Activated CD8-positive, alpha-beta T cell treated with anti-CD3 and anti-CD28 coated beads for 36 hours (primary cell): Measurements from ENCODE around the gene RPUSD3. TPM values are rescaled to one million over a fixed set of nuclear protein-coding genes. Genes with fewer than 3 reads are reported as not detected.
"Not testable (repeated sequence)": the region's sequence is repeated elsewhere in the genome, so short reads cannot be mapped to it uniquely, and the experiment has no call there.

Experiments used
- ATAC-seq: fragments of 200-7000 bp; cut with Tn5 transposase; one replicate; pipeline ENCODE4 v1.10.0; 2021; ENCODE audit warnings: mild to moderate bottlenecking, moderate library complexity
- CTCF ChIA-PET: fragments of 350-600 bp; sonication (Branson Sonifier 250); formaldehyde crosslinking; loops from one replicate; lab custom pipeline; 2021; ENCODE audit warnings: antibody characterized with exemption; lab: Charles Lee
- POLR2A ChIA-PET: fragments of 350-600 bp; sonication (Branson Sonifier 250); formaldehyde crosslinking; loops from one replicate; lab custom pipeline; 2021; ENCODE audit warnings: antibody characterized with exemption; lab: Charles Lee
- DNase-seq: peaks from one replicate; pipeline ENCODE4 v3.0.0-alpha.2; 2020
- H3K27ac Mint-ChIP-seq: one replicate; pipeline ENCODE4 v1.8.0; 2021; ENCODE audit warnings: mild to moderate bottlenecking, mixed read lengths
- H3K27me3 Mint-ChIP-seq: one replicate; pipeline ENCODE4 v1.8.0; 2021; ENCODE audit warnings: mixed read lengths
- H3K36me3 Mint-ChIP-seq: one replicate; pipeline ENCODE4 v1.8.0; 2021; ENCODE audit warnings: low read depth, mixed read lengths
- H3K4me1 Mint-ChIP-seq: one replicate; pipeline ENCODE4 v1.8.0; 2021; ENCODE audit warnings: low read depth, mixed read lengths
- H3K4me3 Mint-ChIP-seq: one replicate; pipeline ENCODE4 v1.8.0; 2021; ENCODE audit warnings: mild to moderate bottlenecking, moderate library complexity, mixed read lengths
- H3K9me3 Mint-ChIP-seq: one replicate; pipeline ENCODE4 v1.8.0; 2021; ENCODE audit warnings: mixed read lengths
- CTCF ChIP-seq: fragments of 200-600 bp; IDR thresholded peaks from one replicate; pipeline ENCODE4 v1.8.0; 2022; ENCODE audit warnings: antibody characterized with exemption, mild to moderate bottlenecking
- intact Hi-C: fragments of 100-400 bp; cut with micrococcal nuclease; formaldehyde crosslinking; loops from one replicate; pipeline ENCODE4 v1.10.0; 2022
- total RNA-seq, 2 experiments: library from RNA; stranded (reverse); gene quantifications; one replicate each; pipeline ENCODE4 v1.2.3, GENCODE V29; 2021

The RPUSD3 gene
- total RNA-seq, 2 experiments from 2014 or later = 78.8 to 83.5 TPM

- POLR2A ChIA-PET = no interaction called here
- Mint-ChIP-seq H3K36me3 (no peaks in the 10 kb centered on the region), H3K27ac (no peak overlapping the region), H3K4me1 (no peaks in the 10 kb centered on the region), H3K27me3 (no peaks in the 10 kb centered on the region), H3K4me3 (no peak overlapping the region), H3K9me3 (no peaks in the 10 kb centered on the region)
- TF ChIP-seq CTCF = no peak
- ATAC-seq = no peak
- no peak for DNase-seq
- intact Hi-C loops = no loop called here
- CTCF ChIA-PET = no interaction called here
These were observed 37.6 kb upstream of the RPUSD3 start for GRCh38 chr3:9881441-9881840.

- ChIA-PET POLR2A (interaction anchor here (0.8 to 1.5 kb wide), 2 partner anchors 11 to 13 kb away, joined by 3 to 4 read pairs; no protein-coding TSS in a partner anchor), CTCF (interaction anchor here (0.8 kb wide), 1 partner anchor 11 kb away, joined by 3 read pairs; no protein-coding TSS in a partner anchor)
- Mint-ChIP-seq H3K27me3 (no peaks in the 10 kb centered on the region), H3K4me3 (no peak within 1 kb of the TSS), H3K36me3 (no peaks in the 10 kb centered on the region), H3K4me1 (no peaks in the 10 kb centered on the region), H3K9me3 (no peaks in the 10 kb centered on the region), H3K27ac (no peak within 1 kb of the TSS)
- no peak for DNase-seq
- no peak for ATAC-seq
- intact Hi-C loops = no loop called here
- TF ChIP-seq CTCF = no peak
These were observed 36.2 kb upstream of the RPUSD3 start, which contains the start of gene CIDEC for GRCh38 chr3:9879830-9880549. Gene CIDEC, minus strand, starts transcription at chr3:9880253. Its CDS starts 1,767 bp downstream, at chr3:9878486.

- H3K4me1 Mint-ChIP-seq = no peaks in the 10 kb centered on the region
- POLR2A ChIA-PET = interaction anchor here (0.6 to 1.5 kb wide), 2 partner anchors 10 to 13 kb away, joined by 3 to 4 read pairs; no protein-coding TSS in a partner anchor
- intact Hi-C loops = no loop called here
- no peaks in the 10 kb centered on the region for H3K36me3 Mint-ChIP-seq
- CTCF ChIA-PET = interaction anchor here (1.2 kb wide), 1 partner anchor 54 kb away, joined by 3 read pairs; no protein-coding TSS in a partner anchor
- DNase-seq (no peak), ATAC-seq (no peak)
- TF ChIP-seq CTCF = no peak
- no peak overlapping the region for H3K4me3 Mint-ChIP-seq
- H3K27ac Mint-ChIP-seq = no peak overlapping the region
- no peaks in the 10 kb centered on the region for H3K9me3 Mint-ChIP-seq
- no peaks in the 10 kb centered on the region for H3K27me3 Mint-ChIP-seq
These were observed 34.9 kb upstream of the RPUSD3 start for GRCh38 chr3:9878700-9879099.

GRCh38 chr3:9876991-9877390 is 33.2 kb upstream of the RPUSD3 start:
- peak; percentile 55 for ATAC-seq
- POLR2A ChIA-PET = interaction anchor here (1.0 kb wide), 1 partner anchor 60 kb away, joined by 3 read pairs; no protein-coding TSS in a partner anchor
- no peak for TF ChIP-seq CTCF
- intact Hi-C loops = no loop called here
- Mint-ChIP-seq H3K27me3 (no peaks in the 10 kb centered on the region), H3K4me3 (no peak overlapping the region), H3K36me3 (no peaks in the 10 kb centered on the region), H3K4me1 (no peaks in the 10 kb centered on the region), H3K27ac (no peak overlapping the region), H3K9me3 (no peaks in the 10 kb centered on the region)
- DNase-seq = peak; percentile 19
- CTCF ChIA-PET = interaction anchor here (0.7 to 1.7 kb wide), 2 partner anchors 25 to 56 kb away, joined by 3 to 5 read pairs; no protein-coding TSS in a partner anchor

GRCh38 chr3:9876255-9876654 is 32.4 kb upstream of the RPUSD3 start:
- ATAC-seq, H3K36me3 Mint-ChIP-seq, H3K4me3 Mint-ChIP-seq, POLR2A ChIA-PET, H3K27me3 Mint-ChIP-seq, H3K4me1 Mint-ChIP-seq, DNase-seq, H3K27ac Mint-ChIP-seq, H3K9me3 Mint-ChIP-seq, intact Hi-C loops: not testable (repeated sequence)
- CTCF ChIA-PET = interaction anchor here (0.7 to 1.7 kb wide), 2 partner anchors 24 to 57 kb away, joined by 3 to 5 read pairs; no protein-coding TSS in a partner anchor
